B cell (primary cell): ENCODE results near the gene LIPC. TPM values are rescaled to one million over a fixed set of nuclear protein-coding genes. Genes with fewer than 3 reads are reported as not detected.

ENCODE experiments used
- ATAC-seq: fragments of 200-7000 bp; cut with Tn5 transposase; one replicate; pipeline ENCODE4 v1.10.0; 2021; ENCODE audit warnings: low read depth, mild to moderate bottlenecking, moderate number of reproducible peaks, moderate library complexity
- CTCF ChIA-PET: fragments of 350-600 bp; sonication (Branson Sonifier 250); formaldehyde crosslinking; loops from one replicate; lab custom pipeline; 2021; ENCODE audit warnings: antibody characterized with exemption, inconsistent platforms; lab: Charles Lee
- POLR2A ChIA-PET: fragments of 350-600 bp; sonication (Branson Sonifier 250); formaldehyde crosslinking; loops from one replicate; lab custom pipeline; 2021; ENCODE audit warnings: antibody characterized with exemption; lab: Charles Lee
- DNase-seq: peaks from one replicate; pipeline ENCODE4 v3.0.0; 2013
- H2AFZ ChIP-seq: 2 replicates; pipeline ENCODE4 v1.6.1; 2012; ENCODE audit warnings: mild to moderate bottlenecking, low read depth, low read length; ENCODE audit not compliant: insufficient read depth, poor library complexity, severe bottlenecking
- H3K27ac ChIP-seq, 2 donors: 1 replicate in 1 of 2; 2 replicates in 1 of 2; pipeline ENCODE4 v1.5.1; 2012 to 2013; ENCODE audit warnings: low read length in 2 of 2, mild to moderate bottlenecking in 2 of 2, moderate library complexity in 1 of 2
- H3K27me3 ChIP-seq, 4 experiments: fragments of 200-600 bp in 1 of 4; sonication (generic) in 1 of 4; replicated peaks in 1 of 4; 1 replicate in 2 of 4; 2 replicates in 2 of 4; pipeline versions ENCODE4 v1.6.1 to v1.7.0; 2013 to 2016; ENCODE audit warnings: low read length in 3 of 4, mild to moderate bottlenecking in 2 of 4, mixed read lengths in 1 of 4, moderate library complexity in 1 of 4; ENCODE audit not compliant: insufficient read depth in 4 of 4, control insufficient read depth in 3 of 4; ENCODE audit errors: control extremely low read depth in 1 of 4
- H3K36me3 ChIP-seq, 2 experiments: replicated peaks in 1 of 2; 1 replicate in 1 of 2; 2 replicates in 1 of 2; pipeline versions ENCODE4 v1.6.1 to v1.7.1; 2013; ENCODE audit warnings: low read length in 1 of 2; ENCODE audit not compliant: insufficient read depth in 2 of 2, control insufficient read depth in 1 of 2; ENCODE audit errors: control extremely low read depth in 1 of 2, extremely low read depth in 1 of 2
- H3K4me1 ChIP-seq, 2 donors: fragments of 200-600 bp in 1 of 2; sonication (generic) in 1 of 2; 1 replicate in 1 of 2; 2 replicates in 1 of 2; pipeline versions ENCODE4 v1.5.1 to v1.6.1; 2013 to 2017; ENCODE audit warnings: low read length in 2 of 2; ENCODE audit not compliant: control insufficient read depth in 2 of 2, insufficient read depth in 2 of 2
- H3K4me2 ChIP-seq: replicated peaks from 2 replicates; pipeline ENCODE3; 2012; ENCODE audit warnings: mild to moderate bottlenecking, low read depth, low read length; ENCODE audit not compliant: poor library complexity, severe bottlenecking
- H3K4me3 ChIP-seq, 5 experiments: fragments of 200-600 bp in 1 of 5; sonication (generic) in 1 of 5; 1 replicate in 3 of 5; 2 replicates in 2 of 5; pipeline versions ENCODE4 v1.5.1 to v1.7.0; 2011 to 2016; ENCODE audit warnings: low read length in 4 of 5, mild to moderate bottlenecking in 4 of 5, low read depth in 2 of 5, control low read depth in 1 of 5, moderate library complexity in 1 of 5; ENCODE audit not compliant: insufficient read depth in 1 of 5; ENCODE audit errors: control extremely low read depth in 1 of 5, extremely low read depth in 1 of 5
- H3K79me2 ChIP-seq: fragments of 200-600 bp; sonication (generic); one replicate; pipeline ENCODE4 v1.6.0; 2016; ENCODE audit warnings: low read length; ENCODE audit not compliant: control insufficient read depth, insufficient read depth
- H3K9ac ChIP-seq: fragments of 200-600 bp; sonication (generic); 2 replicates; pipeline ENCODE4 v1.6.1; 2017; ENCODE audit warnings: mild to moderate bottlenecking, low read length, moderate library complexity
- H3K9me3 ChIP-seq, 3 donors: one replicate each; pipeline versions ENCODE4 v1.6.1 to v1.7.1; 2013; ENCODE audit warnings: low read length in 2 of 3; ENCODE audit not compliant: control insufficient read depth in 2 of 3, insufficient read depth in 1 of 3; ENCODE audit errors: control extremely low read depth in 1 of 3
- H4K20me1 ChIP-seq: 2 replicates; pipeline ENCODE4 v1.6.0; 2012; ENCODE audit warnings: mild to moderate bottlenecking, low read length; ENCODE audit not compliant: insufficient read depth, control insufficient read depth, poor library complexity, severe bottlenecking
- H3K27ac Mint-ChIP-seq: one replicate; pipeline ENCODE4 v1.8.0; 2021; ENCODE audit warnings: mixed read lengths
- H3K27me3 Mint-ChIP-seq: one replicate; pipeline ENCODE4 v1.8.0; 2021; ENCODE audit warnings: mixed read lengths
- H3K4me1 Mint-ChIP-seq: one replicate; pipeline ENCODE4 v1.8.0; 2021; ENCODE audit warnings: mixed read lengths
- H3K4me3 Mint-ChIP-seq: one replicate; pipeline ENCODE4 v1.8.0; 2021; ENCODE audit warnings: mixed read lengths
- H3K9me3 Mint-ChIP-seq: one replicate; pipeline ENCODE4 v1.8.0; 2022; ENCODE audit warnings: mixed read lengths; ENCODE audit not compliant: insufficient read depth
- EZH2 ChIP-seq: IDR thresholded peaks from 2 replicates; pipeline ENCODE4 v1.6.1; 2012; ENCODE audit warnings: borderline replicate concordance, low read depth, mild to moderate bottlenecking, moderate library complexity, low read length; ENCODE audit not compliant: insufficient read depth, poor library complexity, severe bottlenecking
- WGBS: methylation state at CpG from one replicate; pipeline ENCODE4 v1.1.5; 2013; ENCODE audit warnings: missing lambda C conversion rate; ENCODE audit not compliant: insufficient coverage; 5-methylcytosine and 5-hydroxymethylcytosine counted together
- intact Hi-C: fragments of 100-400 bp; cut with micrococcal nuclease; formaldehyde crosslinking; loops from one replicate; pipeline ENCODE4 v1.10.0; 2022
- polyA plus RNA-seq: library from polyadenylated mRNA; depleted of rRNA; stranded (reverse); fragments of >200 nt; gene quantifications from 2 replicates; pipeline ENCODE4 v1.2.3, GENCODE V29; 2012
- total RNA-seq, 2 donors: library from RNA; stranded (reverse); fragments of 120-200 nt in 1 of 2; gene quantifications; 1 replicate in 1 of 2; 2 replicates in 1 of 2; pipeline versions ENCODE4 v1.2.3 to v1.2.4, GENCODE V29; 2013 to 2022
- TF ChIP-seq, protein P1 (sequence below): fragments of 200-600 bp; IDR thresholded peaks from one replicate; pipeline ENCODE4 v1.8.0; 2022; ENCODE audit warnings: antibody characterized with exemption, mild to moderate bottlenecking

Gene LIPC
- total and polyA plus RNA-seq, 2 donors (not counting 1 experiment from before 2014, with no cell fraction given) = not detected

DNA sequence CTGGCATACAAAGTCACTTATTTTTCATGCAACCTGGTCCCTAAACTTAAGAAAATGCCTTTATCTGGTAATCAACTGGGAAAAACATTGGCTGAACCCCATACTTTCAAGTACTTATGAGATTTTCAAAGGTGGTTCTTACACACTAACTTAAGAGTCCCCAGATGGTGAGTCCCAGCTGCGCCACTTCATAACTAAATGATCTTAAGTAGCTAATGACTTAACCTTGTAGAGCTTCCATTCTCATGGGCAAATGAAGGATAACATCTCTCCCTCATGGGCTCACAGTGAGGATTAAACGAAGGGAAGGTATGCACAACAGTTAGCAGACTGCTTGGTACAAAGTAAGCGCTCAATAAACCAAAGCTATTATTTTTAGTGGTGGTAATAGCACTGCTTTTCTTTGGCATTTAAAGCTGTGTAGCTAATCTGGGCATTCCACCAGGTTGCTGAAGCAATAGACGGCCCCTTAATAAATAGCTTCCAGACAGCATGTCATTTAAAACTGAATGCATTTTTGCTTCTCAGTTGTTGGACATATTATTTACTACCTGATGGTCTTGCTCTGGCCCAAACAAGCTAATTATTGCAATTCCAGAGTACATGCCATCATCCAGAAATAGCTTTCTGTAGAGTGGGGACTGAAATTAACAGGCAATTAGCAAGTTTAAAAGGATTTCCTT is 55.4 kb downstream of the LIPC start:
- Mint-ChIP-seq H3K4me1 (no peaks in the 10 kb centered on the region), H3K27ac (no peak overlapping the region), H3K4me3 (no peak overlapping the region), H3K27me3 (no peaks in the 10 kb centered on the region), H3K9me3 (peaks cover 2% of the 10 kb centered on the region)
- ATAC-seq (no peak), DNase-seq (no peak)
- Histone ChIP-seq H3K4me3 (no peak overlapping the region), H3K9ac (no peak overlapping the region), H3K36me3 (no peaks in the 10 kb centered on the region), H3K4me2 (no peak overlapping the region), H3K9me3 (peaks cover 0 to 8% (median 0%) of the 10 kb centered on the region in 3 donors), H3K27ac (no peak overlapping the region), H3K4me1 (no peaks in the 10 kb centered on the region), H4K20me1 (no peaks in the 10 kb centered on the region), H3K27me3 (peaks cover 0 to 5% (median 0%) of the 10 kb centered on the region in 4 experiments), H3K79me2 (no peaks in the 10 kb centered on the region), H2AFZ (no peak overlapping the region)
- TF ChIP-seq, protein P1, sequence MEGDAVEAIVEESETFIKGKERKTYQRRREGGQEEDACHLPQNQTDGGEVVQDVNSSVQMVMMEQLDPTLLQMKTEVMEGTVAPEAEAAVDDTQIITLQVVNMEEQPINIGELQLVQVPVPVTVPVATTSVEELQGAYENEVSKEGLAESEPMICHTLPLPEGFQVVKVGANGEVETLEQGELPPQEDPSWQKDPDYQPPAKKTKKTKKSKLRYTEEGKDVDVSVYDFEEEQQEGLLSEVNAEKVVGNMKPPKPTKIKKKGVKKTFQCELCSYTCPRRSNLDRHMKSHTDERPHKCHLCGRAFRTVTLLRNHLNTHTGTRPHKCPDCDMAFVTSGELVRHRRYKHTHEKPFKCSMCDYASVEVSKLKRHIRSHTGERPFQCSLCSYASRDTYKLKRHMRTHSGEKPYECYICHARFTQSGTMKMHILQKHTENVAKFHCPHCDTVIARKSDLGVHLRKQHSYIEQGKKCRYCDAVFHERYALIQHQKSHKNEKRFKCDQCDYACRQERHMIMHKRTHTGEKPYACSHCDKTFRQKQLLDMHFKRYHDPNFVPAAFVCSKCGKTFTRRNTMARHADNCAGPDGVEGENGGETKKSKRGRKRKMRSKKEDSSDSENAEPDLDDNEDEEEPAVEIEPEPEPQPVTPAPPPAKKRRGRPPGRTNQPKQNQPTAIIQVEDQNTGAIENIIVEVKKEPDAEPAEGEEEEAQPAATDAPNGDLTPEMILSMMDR = no peak
- POLR2A ChIA-PET = interaction anchor here (0.6 kb wide), 1 partner anchor 204 kb away, joined by 4 read pairs; no protein-coding TSS in a partner anchor
- WGBS = 100% methylated on average over 2 of the region's 4 CpGs
- intact Hi-C loops = no loop called here
- CTCF ChIA-PET = no interaction called here

DNA sequence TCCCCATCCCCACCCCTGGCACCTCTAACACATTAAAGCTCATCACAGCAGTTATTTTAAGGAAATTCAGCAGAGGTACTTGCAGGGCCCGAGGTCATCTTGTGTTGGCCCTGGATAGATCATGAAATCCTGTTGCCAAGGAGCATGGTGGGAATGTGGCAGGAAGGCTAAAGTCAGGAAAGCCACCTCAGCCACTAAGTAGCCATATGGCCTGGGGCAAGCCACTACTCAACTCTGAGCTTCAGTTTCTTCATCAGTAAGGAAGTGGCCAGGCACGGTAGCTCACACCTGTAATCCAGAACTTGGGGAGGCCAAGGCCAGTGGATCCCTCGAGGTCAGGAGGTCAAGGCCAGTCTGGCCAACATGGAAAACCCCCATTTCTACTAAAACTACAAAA is 55.9 kb downstream of the LIPC start:
- peaks cover 2% of the 10 kb centered on the region for H3K9me3 Mint-ChIP-seq
- no peaks in the 10 kb centered on the region for H3K36me3 ChIP-seq
- H3K27me3 ChIP-seq = peaks cover 0 to 5% (median 0%) of the 10 kb centered on the region in 4 experiments
- H3K4me3 ChIP-seq = no peak overlapping the region
- peaks cover 0 to 8% (median 0%) of the 10 kb centered on the region in 3 donors for H3K9me3 ChIP-seq
- no peaks in the 10 kb centered on the region for H3K27me3 Mint-ChIP-seq
- 71% methylated on average over 2 of the region's 3 CpGs for WGBS
- no peak overlapping the region for H3K27ac Mint-ChIP-seq
- H3K79me2 ChIP-seq = no peaks in the 10 kb centered on the region
- no peak overlapping the region for H2AFZ ChIP-seq
- H3K9ac ChIP-seq = no peak overlapping the region
- no peaks in the 10 kb centered on the region for H4K20me1 ChIP-seq
- ATAC-seq (no peak), DNase-seq (no peak)
- TF ChIP-seq EZH2 = no peak
- TF ChIP-seq, protein P1 = no peak
- H3K4me3 Mint-ChIP-seq = no peak overlapping the region
- H3K4me1 ChIP-seq = no peaks in the 10 kb centered on the region
- no peak overlapping the region for H3K27ac ChIP-seq
- no peak overlapping the region for H3K4me2 ChIP-seq
- intact Hi-C loops = no loop called here
- POLR2A ChIA-PET = no interaction called here
- H3K4me1 Mint-ChIP-seq = no peaks in the 10 kb centered on the region
- CTCF ChIA-PET = no interaction called here
